ENCODE data around the gene MRPL16. TPM values are rescaled to one million over a fixed set of nuclear protein-coding genes. Genes with fewer than 3 reads are reported as not detected.
A peak's percentile ranks its signal among the peaks of the same experiment; 100 is the strongest.

The MRPL16 gene
- total RNA-seq, 1 donor from 2014 or later, result 23.5 TPM

DNA sequence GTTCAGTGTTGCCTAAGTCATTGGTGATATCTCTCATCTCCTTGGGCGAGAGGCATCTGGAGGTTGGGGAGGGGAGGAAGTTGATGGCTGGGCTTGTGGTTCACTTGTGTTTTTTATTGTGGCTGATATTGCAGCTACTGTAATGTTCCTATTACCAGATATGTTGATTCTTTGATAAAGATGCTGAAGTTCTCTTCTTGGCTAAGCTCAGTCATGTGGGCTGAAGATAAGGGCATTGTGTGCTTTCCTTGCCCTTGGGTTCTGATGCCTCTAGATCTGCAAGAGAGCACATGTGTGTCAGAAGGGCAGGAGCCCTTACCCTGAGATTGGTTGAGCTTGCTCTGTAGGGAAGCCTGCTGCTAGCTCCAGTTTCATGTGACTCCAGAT, 43.4 kb downstream of the MRPL16 start:
- Histone ChIP-seq H3K27me3 (ENCODE audit: control insufficient read depth in 3 of 3, insufficient read depth in 3 of 3, low read length in 3 of 3) (no peaks in the 10 kb centered on the region), H3K36me3 (ENCODE audit: control insufficient read depth in 3 of 3, insufficient read depth in 3 of 3, low read length in 3 of 3) (no peaks in the 10 kb centered on the region), H3K27ac (ENCODE audit: low read depth, low read length) (no peak overlapping the region), H3K4me3 (ENCODE audit: low read length in 3 of 3) (no peak overlapping the region), H3K9me3 (ENCODE audit: control insufficient read depth in 3 of 3, low read length in 3 of 3) (no peaks in the 10 kb centered on the region), H3K4me1 (ENCODE audit: control insufficient read depth in 3 of 3, insufficient read depth in 3 of 3, low read length in 3 of 3) (peaks cover 0 to 26% (median 17%) of the 10 kb centered on the region in 3 donors), H3K9ac (ENCODE audit: low read depth in 1 of 3, low read length in 3 of 3) (no peak overlapping the region)

DNA sequence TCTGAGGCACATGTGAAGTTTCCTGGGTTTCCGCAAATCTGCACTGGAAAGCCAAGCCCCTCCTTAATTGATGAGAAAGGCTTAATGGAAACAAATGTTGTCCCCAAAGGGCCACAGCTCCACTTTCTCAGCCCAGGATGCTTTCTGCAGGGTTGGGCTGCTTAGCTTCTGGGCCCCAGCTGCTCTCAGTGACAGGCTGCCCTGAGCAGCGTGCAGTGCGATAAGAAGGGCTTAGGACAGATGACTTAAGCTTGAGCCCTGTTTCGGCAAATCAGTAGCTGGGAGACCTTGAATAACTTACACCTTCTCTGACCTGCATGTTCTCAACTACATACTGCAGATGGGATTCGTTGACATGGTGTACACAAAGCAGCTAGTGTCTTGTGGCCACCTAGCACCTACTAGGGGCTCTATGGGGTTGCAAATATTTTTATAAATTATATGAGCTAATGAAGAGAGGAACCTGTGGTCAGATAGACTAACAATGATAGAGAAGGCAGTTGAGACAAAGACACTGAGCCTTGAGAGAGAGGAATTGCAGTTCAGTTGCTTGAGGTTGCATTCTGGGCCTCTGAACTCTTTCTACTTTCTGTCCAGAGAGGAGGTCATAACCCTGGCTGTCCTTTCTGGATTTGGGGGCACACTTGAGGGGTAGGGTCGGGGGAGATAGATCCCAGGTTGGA, 43.9 kb downstream of the MRPL16 start:
- H3K9ac ChIP-seq (ENCODE audit: low read depth in 1 of 3, low read length in 3 of 3), result no peak overlapping the region
- no peaks in the 10 kb centered on the region for H3K9me3 ChIP-seq (ENCODE audit: control insufficient read depth in 3 of 3, low read length in 3 of 3)
- no peak overlapping the region for H3K27ac ChIP-seq (ENCODE audit: low read depth, low read length)
- no peaks in the 10 kb centered on the region for H3K36me3 ChIP-seq (ENCODE audit: control insufficient read depth in 3 of 3, insufficient read depth in 3 of 3, low read length in 3 of 3)
- no peak overlapping the region for H3K4me3 ChIP-seq (ENCODE audit: low read length in 3 of 3)
- peaks cover 2 to 31% (median 20%) of the 10 kb centered on the region in 3 donors for H3K4me1 ChIP-seq (ENCODE audit: control insufficient read depth in 3 of 3, insufficient read depth in 3 of 3, low read length in 3 of 3)
- H3K27me3 ChIP-seq (ENCODE audit: control insufficient read depth in 3 of 3, insufficient read depth in 3 of 3, low read length in 3 of 3), result no peaks in the 10 kb centered on the region

DNA sequence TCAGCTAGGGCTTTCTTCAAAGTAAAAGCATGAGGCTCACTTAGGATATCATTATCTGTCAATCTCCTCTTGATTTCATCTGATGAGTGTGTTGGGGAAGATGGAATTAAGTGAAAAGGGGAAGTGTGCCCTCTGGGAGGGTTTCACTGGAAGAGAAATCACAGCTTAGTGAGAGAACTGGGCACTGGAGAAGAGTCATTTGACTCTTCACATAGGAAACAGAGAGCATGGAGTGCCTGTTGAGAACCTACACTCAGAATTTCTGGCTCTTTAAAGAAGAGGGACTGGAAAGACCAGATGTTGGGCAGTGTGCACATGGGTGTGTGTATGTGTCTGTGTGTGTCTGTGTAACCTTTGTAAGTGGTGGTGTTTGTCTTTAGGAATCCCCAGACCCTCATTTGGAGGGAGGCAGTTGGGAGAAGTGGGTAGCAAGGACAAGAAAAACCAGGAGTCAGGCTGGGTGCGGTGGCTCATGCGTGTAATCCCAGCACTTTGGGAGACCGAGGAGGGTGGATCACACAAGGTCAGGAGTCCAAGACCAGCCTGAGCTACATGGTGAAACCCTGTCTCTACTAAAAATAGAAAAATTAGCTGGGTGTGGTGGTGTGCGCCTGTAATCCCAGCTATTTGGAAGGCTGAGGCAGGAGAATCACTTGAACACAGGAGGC, 45.4 kb downstream of the MRPL16 start:
- no peaks in the 10 kb centered on the region for H3K27me3 ChIP-seq (ENCODE audit: control insufficient read depth in 3 of 3, insufficient read depth in 3 of 3, low read length in 3 of 3)
- no peak overlapping the region for H3K9ac ChIP-seq (ENCODE audit: low read depth in 1 of 3, low read length in 3 of 3)
- no peak overlapping the region for H3K4me3 ChIP-seq (ENCODE audit: low read length in 3 of 3)
- no peaks in the 10 kb centered on the region for H3K36me3 ChIP-seq (ENCODE audit: control insufficient read depth in 3 of 3, insufficient read depth in 3 of 3, low read length in 3 of 3)
- peaks cover 3 to 33% (median 16%) of the 10 kb centered on the region in 3 donors for H3K4me1 ChIP-seq (ENCODE audit: control insufficient read depth in 3 of 3, insufficient read depth in 3 of 3, low read length in 3 of 3)
- H3K27ac ChIP-seq (ENCODE audit: low read depth, low read length), result no peak overlapping the region
- no peaks in the 10 kb centered on the region for H3K9me3 ChIP-seq (ENCODE audit: control insufficient read depth in 3 of 3, low read length in 3 of 3)

DNA sequence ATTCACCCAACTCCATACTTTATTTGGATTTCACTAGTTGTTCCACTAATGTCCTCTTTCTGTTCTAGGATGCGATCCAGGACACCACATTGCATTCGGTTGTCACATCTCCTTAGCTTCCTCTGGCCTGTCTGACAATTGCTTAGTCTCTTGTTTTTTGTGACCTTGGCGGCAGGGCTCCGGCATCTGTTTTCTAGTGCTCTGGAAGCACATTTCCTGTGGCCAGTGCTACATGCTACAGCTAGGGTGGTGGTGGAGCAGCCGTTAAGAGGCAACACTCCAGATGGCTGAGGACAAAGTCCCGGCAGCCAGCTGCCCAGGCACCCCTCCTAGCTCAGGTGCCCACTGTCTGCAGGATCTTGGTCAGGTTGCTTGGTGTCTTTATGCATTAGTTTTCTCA, 48.6 kb downstream of the MRPL16 start:
- Histone ChIP-seq H3K4me1 (ENCODE audit: control insufficient read depth in 3 of 3, insufficient read depth in 3 of 3, low read length in 3 of 3) (peaks cover 9 to 27% (median 18%) of the 10 kb centered on the region in 3 donors), H3K9ac (ENCODE audit: low read depth in 1 of 3, low read length in 3 of 3) (no peak overlapping the region), H3K9me3 (ENCODE audit: control insufficient read depth in 3 of 3, low read length in 3 of 3) (no peaks in the 10 kb centered on the region), H3K4me3 (ENCODE audit: low read length in 3 of 3) (no peak overlapping the region), H3K27me3 (ENCODE audit: control insufficient read depth in 3 of 3, insufficient read depth in 3 of 3, low read length in 3 of 3) (no peaks in the 10 kb centered on the region), H3K36me3 (ENCODE audit: control insufficient read depth in 3 of 3, insufficient read depth in 3 of 3, low read length in 3 of 3) (no peaks in the 10 kb centered on the region), H3K27ac (ENCODE audit: low read depth, low read length) (no peak overlapping the region)

- Histone ChIP-seq H3K4me1 (ENCODE audit: control insufficient read depth in 3 of 3, insufficient read depth in 3 of 3, low read length in 3 of 3) (peaks cover 20 to 36% (median 28%) of the 10 kb centered on the region in 3 donors), H3K4me3 (ENCODE audit: low read length in 3 of 3) (no peak overlapping the region), H3K9ac (ENCODE audit: low read depth in 1 of 3, low read length in 3 of 3) (no peak overlapping the region), H3K27ac (ENCODE audit: low read depth, low read length) (no peak overlapping the region), H3K27me3 (ENCODE audit: control insufficient read depth in 3 of 3, insufficient read depth in 3 of 3, low read length in 3 of 3) (no peaks in the 10 kb centered on the region), H3K9me3 (ENCODE audit: control insufficient read depth in 3 of 3, low read length in 3 of 3) (no peaks in the 10 kb centered on the region), H3K36me3 (ENCODE audit: control insufficient read depth in 3 of 3, insufficient read depth in 3 of 3, low read length in 3 of 3) (no peaks in the 10 kb centered on the region)
Observed at GRCh38 chr11:59760771-59761170, 49.8 kb downstream of the MRPL16 start.

DNA sequence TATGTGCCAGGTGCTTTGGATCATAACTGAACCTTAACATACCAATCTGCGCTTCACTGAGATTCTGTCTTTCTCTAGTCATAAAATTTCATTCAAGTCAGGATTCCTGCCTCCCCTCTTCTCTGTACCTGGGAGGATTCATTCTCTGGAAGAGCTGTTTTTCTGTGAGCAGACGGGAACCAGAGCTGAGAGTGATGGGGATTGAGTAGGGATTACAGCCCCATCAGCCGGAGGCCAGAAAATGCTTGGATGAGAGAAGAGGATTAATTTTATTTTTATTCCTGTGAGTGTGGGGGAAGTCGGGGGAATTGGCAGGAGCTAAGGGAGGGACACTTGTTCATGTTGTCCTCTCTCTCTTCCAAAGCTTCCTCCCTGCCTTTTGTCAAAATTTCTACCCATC, 50.7 kb downstream of the MRPL16 start:
- H3K27ac ChIP-seq (ENCODE audit: low read depth, low read length), result no peak overlapping the region

GRCh38 chr11:59758401-59759037, 52.1 kb downstream of the MRPL16 start:
- no peak overlapping the region for H3K27ac ChIP-seq (ENCODE audit: low read depth, low read length)
- no peaks in the 10 kb centered on the region for H3K9me3 ChIP-seq (ENCODE audit: control insufficient read depth in 3 of 3, low read length in 3 of 3)
- H3K9ac ChIP-seq (ENCODE audit: low read depth in 1 of 3, low read length in 3 of 3), result no peak overlapping the region
- H3K36me3 ChIP-seq (ENCODE audit: control insufficient read depth in 3 of 3, insufficient read depth in 3 of 3, low read length in 3 of 3), result no peaks in the 10 kb centered on the region
- H3K4me3 ChIP-seq (ENCODE audit: low read length in 3 of 3), result no peak overlapping the region
- H3K4me1 ChIP-seq (ENCODE audit: control insufficient read depth in 3 of 3, insufficient read depth in 3 of 3, low read length in 3 of 3), result peaks cover 28 to 39% (median 31%) of the 10 kb centered on the region in 3 donors
- no peaks in the 10 kb centered on the region for H3K27me3 ChIP-seq (ENCODE audit: control insufficient read depth in 3 of 3, insufficient read depth in 3 of 3, low read length in 3 of 3)

More for the DNA sequence above, 50.7 kb downstream of the MRPL16 start:
- Histone ChIP-seq H3K27me3 (ENCODE audit: control insufficient read depth in 3 of 3, insufficient read depth in 3 of 3, low read length in 3 of 3) (no peaks in the 10 kb centered on the region), H3K9ac (ENCODE audit: low read depth in 1 of 3, low read length in 3 of 3) (no peak overlapping the region), H3K4me3 (ENCODE audit: low read length in 3 of 3) (no peak overlapping the region), H3K9me3 (ENCODE audit: control insufficient read depth in 3 of 3, low read length in 3 of 3) (no peaks in the 10 kb centered on the region), H3K36me3 (ENCODE audit: control insufficient read depth in 3 of 3, insufficient read depth in 3 of 3, low read length in 3 of 3) (no peaks in the 10 kb centered on the region), H3K4me1 (ENCODE audit: control insufficient read depth in 3 of 3, insufficient read depth in 3 of 3, low read length in 3 of 3) (peaks cover 21 to 32% (median 25%) of the 10 kb centered on the region in 3 donors)

- H3K27me3 ChIP-seq (ENCODE audit: control insufficient read depth in 3 of 3, insufficient read depth in 3 of 3, low read length in 3 of 3), result no peaks in the 10 kb centered on the region
- no peak overlapping the region for H3K9ac ChIP-seq (ENCODE audit: low read depth in 1 of 3, low read length in 3 of 3)
- H3K4me1 ChIP-seq (ENCODE audit: control insufficient read depth in 3 of 3, insufficient read depth in 3 of 3, low read length in 3 of 3), result peaks cover 20 to 28% (median 28%) of the 10 kb centered on the region in 3 donors
- H3K36me3 ChIP-seq (ENCODE audit: control insufficient read depth in 3 of 3, insufficient read depth in 3 of 3, low read length in 3 of 3), result no peaks in the 10 kb centered on the region
- peak overlapping the region; percentile 89 for H3K27ac ChIP-seq (ENCODE audit: low read depth, low read length)
- no peaks in the 10 kb centered on the region for H3K9me3 ChIP-seq (ENCODE audit: control insufficient read depth in 3 of 3, low read length in 3 of 3)
- peak overlapping the region; percentile 52 to 90 (median 54) for H3K4me3 ChIP-seq (ENCODE audit: low read length in 3 of 3)
Observed at GRCh38 chr11:59756845-59757244, 53.7 kb downstream of the MRPL16 start.

DNA sequence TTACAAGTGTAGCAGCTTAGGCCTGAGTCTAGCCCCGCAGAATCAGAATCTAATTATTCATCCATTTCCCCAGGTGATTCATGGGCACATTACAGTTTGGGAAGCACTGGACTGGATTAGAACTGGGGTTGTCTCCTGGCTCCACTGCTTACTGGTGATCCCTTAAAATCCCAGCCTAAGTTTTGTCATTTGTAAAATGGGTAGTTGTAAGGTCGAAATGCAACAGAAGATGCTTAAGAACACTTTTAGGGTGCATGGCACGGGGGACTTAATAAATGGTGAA, 54.1 kb downstream of the MRPL16 start:
- no peaks in the 10 kb centered on the region for H3K36me3 ChIP-seq (ENCODE audit: control insufficient read depth in 3 of 3, insufficient read depth in 3 of 3, low read length in 3 of 3)
- H3K9me3 ChIP-seq (ENCODE audit: control insufficient read depth in 3 of 3, low read length in 3 of 3), result no peaks in the 10 kb centered on the region
- peaks cover 19 to 26% (median 26%) of the 10 kb centered on the region in 3 donors for H3K4me1 ChIP-seq (ENCODE audit: control insufficient read depth in 3 of 3, insufficient read depth in 3 of 3, low read length in 3 of 3)
- H3K9ac ChIP-seq (ENCODE audit: low read depth in 1 of 3, low read length in 3 of 3), result no peak overlapping the region
- H3K27ac ChIP-seq (ENCODE audit: low read depth, low read length), result peak overlapping the region; percentile 89
- no peaks in the 10 kb centered on the region for H3K27me3 ChIP-seq (ENCODE audit: control insufficient read depth in 3 of 3, insufficient read depth in 3 of 3, low read length in 3 of 3)
- peak overlapping the region; percentile 52 to 90 (median 54) for H3K4me3 ChIP-seq (ENCODE audit: low read length in 3 of 3)

Data from skeletal muscle tissue (tissue), 4 donors.